Esophagus mucosa (tissue), 1 donor: Measurements from ENCODE around the gene TMBIM1. TPM values are rescaled to one million over a fixed set of nuclear protein-coding genes. Genes with fewer than 3 reads are reported as not detected.
"Not testable (repeated sequence)": the region's sequence is repeated elsewhere in the genome, so short reads cannot be mapped to it uniquely, and the experiment has no call there.

Source experiments
- ATAC-seq: fragments of 200-7000 bp; cut with Tn5 transposase; one replicate; pipeline ENCODE4 v1.9.1; 2020
- total RNA-seq: library from RNA; stranded (reverse); gene quantifications from one replicate; pipeline ENCODE4 v1.2.4, GENCODE V29; 2023
- donor health status: DM: yes; HTN: yes; CAD: no.

Gene TMBIM1
- total RNA-seq, 1 donor from 2014 or later, result 247 TPM

DNA sequence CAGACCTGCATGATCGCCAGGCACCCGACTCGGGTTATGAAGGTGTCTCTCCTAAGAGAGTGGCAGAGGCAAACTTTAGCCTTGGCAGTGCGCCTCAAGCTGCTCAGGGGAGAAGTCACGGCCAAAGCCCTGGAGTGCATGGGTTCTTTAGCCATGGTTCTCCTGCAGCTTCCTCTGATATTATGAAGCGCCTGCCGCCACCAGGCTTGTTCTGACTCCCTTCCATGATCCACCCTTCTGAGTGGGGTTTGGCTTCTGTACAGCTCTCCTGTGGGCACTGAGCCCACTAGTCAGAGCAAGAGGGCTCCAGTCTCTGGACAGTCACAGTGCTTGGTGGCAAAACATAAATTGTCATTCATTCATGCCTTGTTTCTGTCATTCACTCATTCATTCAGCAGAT, 25.9 kb upstream of the TMBIM1 start:
- ATAC-seq, result no peak

GRCh38 chr2:218317835-218318234, 25.5 kb upstream of the TMBIM1 start:
- ATAC-seq, result no peak

DNA sequence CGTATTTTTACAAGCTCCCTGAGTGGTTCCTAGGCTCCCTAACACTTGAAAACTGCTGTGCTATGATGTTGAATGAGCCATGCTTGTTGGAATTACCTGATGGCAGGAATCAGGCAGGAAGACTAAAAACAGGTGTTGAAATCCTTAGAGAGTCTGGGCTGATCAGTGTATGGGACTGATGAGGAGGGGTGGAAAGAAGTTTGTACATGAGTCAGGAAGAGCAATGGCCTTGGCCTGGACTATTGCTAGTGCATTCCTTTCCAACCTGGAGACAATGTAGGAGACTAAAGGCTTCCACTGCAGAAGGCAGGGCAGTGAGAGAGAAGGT, 25.0 kb upstream of the TMBIM1 start:
- no peak for ATAC-seq

GRCh38 chr2:218315397-218315796, 23.1 kb upstream of the TMBIM1 start:
- no peak for ATAC-seq

DNA sequence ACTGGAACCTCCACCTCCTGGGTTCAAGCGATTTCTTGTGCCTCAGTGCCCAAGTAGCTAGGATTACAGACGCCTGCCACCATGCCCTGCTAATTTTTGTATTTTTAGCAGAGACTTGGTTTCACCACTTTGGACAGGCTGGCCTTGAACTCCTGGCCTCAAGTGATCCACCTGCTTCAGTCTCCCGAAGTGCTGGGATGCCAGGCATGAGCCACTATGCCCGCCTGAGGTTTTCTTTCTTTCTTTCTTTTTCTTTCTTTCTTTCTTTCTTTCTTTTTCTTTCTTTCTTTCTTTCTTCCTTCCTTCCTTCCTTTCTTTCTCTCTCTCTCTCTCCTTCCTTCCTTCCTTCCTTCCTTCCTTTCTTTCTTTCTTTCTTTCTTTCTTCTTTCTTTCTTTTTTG, 22.5 kb upstream of the TMBIM1 start:
- not testable (repeated sequence) for ATAC-seq

DNA sequence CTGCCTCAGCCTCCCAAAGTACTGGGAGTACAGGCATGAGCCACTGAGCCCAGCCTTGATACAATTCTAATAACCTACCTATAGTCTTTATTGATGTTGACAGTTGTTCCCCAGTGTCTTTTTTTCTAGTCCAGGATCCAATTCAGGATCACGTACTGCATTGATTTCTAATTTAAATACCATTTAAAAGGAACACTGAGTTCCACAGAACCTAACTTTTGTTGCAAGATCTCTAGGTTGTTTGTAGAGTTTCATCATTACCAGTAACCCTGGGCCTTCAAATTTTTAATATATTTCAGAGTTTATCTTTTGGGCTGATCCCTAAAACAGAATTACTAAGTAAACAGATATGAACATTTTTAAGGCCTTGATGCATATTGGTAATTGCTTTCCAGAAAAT, 21.1 kb upstream of the TMBIM1 start:
- no peak for ATAC-seq

DNA sequence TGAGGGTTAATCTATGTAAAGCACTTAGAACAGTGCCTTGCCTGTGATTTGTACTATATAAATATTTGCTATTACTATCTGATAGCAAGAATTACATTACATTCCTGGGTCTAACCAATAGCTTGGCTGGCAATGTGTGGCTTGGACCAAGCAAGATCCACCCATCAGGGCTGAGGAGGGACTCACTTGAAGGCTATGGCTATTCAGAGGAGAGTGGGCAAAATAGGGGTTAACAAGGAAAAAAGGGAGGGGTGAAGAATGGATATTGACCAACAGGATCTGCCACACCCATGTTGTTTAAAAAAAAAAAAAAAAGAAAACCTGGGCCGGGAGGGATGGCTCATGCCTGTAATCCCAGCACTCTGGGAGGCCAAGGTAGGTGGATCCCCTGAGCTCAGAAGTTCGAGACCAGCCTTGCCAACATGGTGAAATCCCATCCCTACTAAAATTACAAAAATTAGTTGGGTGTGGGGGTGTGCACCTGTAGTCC, 20.0 kb upstream of the TMBIM1 start:
- no peak for ATAC-seq

GRCh38 chr2:218311541-218312266, 19.4 kb upstream of the TMBIM1 start:
- ATAC-seq, result not testable (repeated sequence)

- no peak for ATAC-seq
Measured at GRCh38 chr2:218310853-218311540, 18.7 kb upstream of the TMBIM1 start.

DNA sequence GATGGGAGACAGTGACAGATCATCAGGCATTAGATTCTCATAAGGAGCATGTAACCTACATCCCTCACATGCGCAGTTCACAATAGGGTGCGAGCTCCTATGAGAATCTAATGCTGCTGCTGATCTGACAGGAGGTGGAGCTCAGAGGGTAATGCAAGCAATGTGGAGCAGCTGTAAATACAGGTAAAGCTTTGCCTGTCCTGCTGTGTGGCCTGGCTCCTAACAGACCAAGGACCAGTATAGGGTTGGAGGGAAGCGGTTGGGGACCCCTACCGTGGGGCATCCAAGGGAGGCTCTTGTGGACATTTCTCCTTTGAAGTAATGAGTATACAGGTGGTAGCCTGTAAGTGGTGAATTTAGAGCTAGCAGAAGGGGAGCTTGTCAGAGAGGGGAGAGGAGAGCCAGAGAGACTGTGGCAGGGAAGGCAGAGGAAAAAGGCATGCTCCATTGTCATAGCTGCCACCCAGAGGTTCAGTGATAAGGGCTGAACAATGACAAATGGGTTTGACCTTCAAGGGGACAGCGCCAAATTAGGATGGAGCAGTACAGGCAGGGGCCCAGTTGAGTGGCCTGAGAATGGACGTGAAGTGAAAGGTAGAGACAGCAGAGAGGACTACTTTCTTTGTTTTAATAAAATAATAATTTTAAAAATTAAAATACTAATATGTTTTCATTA, 15.2 kb upstream of the TMBIM1 start:
- ATAC-seq, result no peak

DNA sequence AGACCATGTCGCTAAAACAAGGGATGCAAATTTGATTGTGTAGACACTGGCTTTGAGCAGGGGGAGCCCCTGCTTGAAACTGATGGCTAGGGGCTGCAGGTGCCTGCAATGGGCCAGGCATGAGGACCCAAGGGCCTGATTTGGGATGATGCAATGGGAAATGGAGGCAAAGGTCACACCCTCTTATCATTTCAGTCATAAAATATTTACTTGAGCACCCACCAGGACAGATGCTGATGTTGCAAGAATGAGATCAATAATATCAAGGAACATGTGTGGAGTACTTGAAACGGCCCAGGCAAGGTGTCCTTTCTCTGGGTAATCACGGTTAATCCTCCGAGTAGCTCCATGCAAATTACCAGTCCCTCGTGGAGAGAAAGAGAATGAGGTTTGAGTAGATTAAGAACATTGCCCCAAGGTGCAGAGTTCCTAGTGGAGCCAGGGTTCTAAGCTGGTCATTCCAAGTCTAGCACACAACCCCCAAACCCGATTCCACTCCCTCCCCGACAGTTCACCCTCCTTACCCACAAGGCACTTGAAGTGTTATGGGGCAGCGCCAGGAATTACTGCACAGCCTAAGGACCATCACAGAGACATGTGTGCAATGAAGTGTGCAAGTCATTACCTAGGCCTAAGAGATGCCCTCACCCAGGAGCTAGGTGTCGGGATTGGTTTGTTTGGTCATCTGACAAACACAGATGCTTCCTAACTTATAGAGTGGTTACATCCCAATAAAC, 14.0 kb upstream of the TMBIM1 start:
- ATAC-seq, result no peak

DNA sequence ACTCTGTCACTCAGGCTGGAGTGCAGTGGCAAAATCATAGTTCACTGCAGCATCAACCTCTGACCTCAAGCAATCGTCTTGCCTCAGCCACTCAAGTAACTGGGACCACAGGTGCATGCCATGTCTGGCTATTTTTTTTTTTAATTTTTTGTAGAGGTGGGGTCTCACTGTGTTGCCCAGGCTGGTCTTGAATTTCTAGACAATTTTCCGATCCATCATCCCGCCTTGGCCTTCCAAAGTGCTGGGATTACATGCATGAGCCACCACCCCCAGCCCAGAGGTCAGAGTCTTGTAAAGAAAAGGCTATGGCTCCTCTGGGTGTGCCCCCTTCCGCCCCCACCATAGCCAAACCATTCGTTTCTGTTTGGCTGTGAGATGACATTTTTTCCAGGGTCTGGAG, 13.1 kb upstream of the TMBIM1 start:
- ATAC-seq, result no peak

DNA sequence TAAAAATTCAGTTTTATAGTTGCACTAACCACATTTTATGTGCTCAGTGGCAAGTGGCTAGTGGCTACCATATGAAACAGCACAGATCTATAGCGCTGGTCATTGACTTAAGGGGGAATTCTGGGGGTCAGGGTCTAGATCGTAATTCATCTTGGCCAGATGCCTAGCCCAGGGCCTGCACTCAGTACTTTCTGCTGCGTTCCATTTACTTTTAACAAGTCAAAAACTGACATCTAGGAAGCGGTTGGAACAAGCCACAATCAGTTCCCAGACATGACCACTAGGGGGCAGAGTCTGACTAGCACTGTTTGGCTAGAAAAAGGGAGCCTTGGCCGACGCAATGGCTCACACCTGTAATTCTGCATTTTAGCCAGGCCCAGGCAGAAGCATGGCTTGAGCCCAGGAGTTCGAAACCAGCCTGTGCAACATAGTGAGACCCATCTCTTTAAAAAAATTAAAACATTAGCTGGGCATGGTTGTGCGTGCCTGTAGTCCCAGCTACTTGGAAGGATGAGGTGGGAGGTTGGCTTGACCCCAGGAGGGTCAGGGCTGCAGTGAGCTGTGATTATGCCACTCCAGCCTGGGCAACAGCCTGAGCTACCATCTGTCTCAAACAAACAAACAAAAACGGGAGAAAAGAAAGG, 9.0 kb upstream of the TMBIM1 start:
- ATAC-seq, result peak; percentile 81

GRCh38 chr2:218300141-218300540, 7.8 kb upstream of the TMBIM1 start:
- no peak for ATAC-seq

DNA sequence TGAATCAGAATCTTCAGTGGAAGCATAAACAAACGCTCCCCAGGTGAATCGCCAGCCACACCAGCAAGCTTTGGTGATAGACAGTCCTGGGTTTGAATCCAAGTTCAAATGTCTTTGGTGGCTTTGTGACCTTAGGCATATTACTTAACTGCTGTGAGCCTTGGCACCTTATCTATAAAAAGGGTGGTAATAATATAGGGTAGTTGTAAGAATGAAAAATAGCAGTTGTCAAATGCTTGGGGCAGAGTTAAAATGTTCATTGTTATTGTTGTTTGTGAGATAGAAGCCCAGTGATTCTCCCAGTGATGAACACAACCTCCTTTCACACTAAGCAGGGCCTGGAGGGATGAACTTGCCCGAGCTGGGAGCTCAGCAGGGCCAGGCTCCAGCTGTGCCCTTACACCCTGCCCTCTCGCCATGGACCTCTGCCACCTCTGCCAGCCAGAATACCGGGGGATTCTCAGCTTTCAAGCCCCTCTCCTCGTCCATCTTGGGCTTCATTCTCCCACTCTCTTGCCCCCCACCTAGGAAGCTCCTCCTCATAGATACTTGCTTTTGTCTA, 6.1 kb upstream of the TMBIM1 start:
- ATAC-seq, result no peak

- ATAC-seq, result no peak
Measured at GRCh38 chr2:218296847-218297246, 4.5 kb upstream of the TMBIM1 start.

- ATAC-seq, result no peak
Measured at GRCh38 chr2:218296200-218296599, 3.9 kb upstream of the TMBIM1 start.

DNA sequence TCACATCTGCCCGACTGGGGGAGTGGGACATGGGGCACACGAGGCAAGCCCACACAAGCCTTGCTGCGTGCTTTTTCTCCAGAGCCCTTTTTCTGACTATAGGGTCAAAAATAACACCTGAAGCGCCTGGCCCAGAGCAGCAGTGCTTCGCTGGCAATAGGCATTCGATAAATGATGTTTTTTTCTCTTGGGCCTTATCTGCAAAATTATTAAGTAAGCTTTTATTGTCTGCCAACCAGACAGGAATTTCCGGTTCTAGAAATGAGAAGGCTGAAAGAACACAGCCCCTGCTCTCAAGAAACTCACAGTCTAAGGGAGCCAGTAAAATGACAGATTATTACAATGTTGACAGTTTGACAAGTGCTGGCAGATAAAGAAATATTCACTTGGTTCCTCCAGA, 2.7 kb upstream of the TMBIM1 start:
- peak; percentile 13 for ATAC-seq

- no peak for ATAC-seq
Measured at GRCh38 chr2:218294430-218295022, 2.2 kb upstream of the TMBIM1 start.

- ATAC-seq, result no peak
Measured at GRCh38 chr2:218293715-218294429, 1.6 kb upstream of the TMBIM1 start.
